Left ventricle myocardium inferior (tissue), 1 donor: ENCODE results near the gene RBM4. TPM values are rescaled to one million over a fixed set of nuclear protein-coding genes. Genes with fewer than 3 reads are reported as not detected.
A peak's percentile ranks its signal among the peaks of the same experiment; 100 is the strongest.

Experiments used
- DNase-seq: peaks from one replicate; pipeline ENCODE4 v3.0.0-alpha.2; 2020
- H3K27ac ChIP-seq: fragments of 200-600 bp; replicated peaks from 2 replicates; pipeline ENCODE4 v1.8.0; 2021
- H3K27me3 ChIP-seq: fragments of 200-600 bp; 2 replicates; pipeline ENCODE4 v1.8.0; 2021; ENCODE audit warnings: low read depth
- H3K36me3 ChIP-seq: fragments of 200-600 bp; 2 replicates; pipeline ENCODE4 v1.8.0; 2021
- H3K4me1 ChIP-seq: fragments of 200-600 bp; 2 replicates; pipeline ENCODE4 v1.8.0; 2021
- H3K4me3 ChIP-seq: fragments of 200-600 bp; 2 replicates; pipeline ENCODE4 v1.8.0; 2021; ENCODE audit warnings: mild to moderate bottlenecking, moderate library complexity
- H3K9me3 ChIP-seq: fragments of 200-600 bp; replicated peaks from 2 replicates; pipeline ENCODE4 v1.8.0; 2021
- CTCF ChIP-seq: fragments of 200-600 bp; IDR thresholded peaks from 2 replicates; pipeline ENCODE4 v1.8.0; 2021; ENCODE audit warnings: antibody characterized with exemption, mild to moderate bottlenecking, borderline replicate concordance
- intact Hi-C: fragments of 100-400 bp; cut with micrococcal nuclease; formaldehyde crosslinking; loops from one replicate; pipeline ENCODE4 v1.11.0; 2022
- total RNA-seq: library from RNA; stranded (reverse); fragmentation: NEBNext Ultra II Directional; extraction: Animal tissue kit (Norgen Biotek cat#: 25700); gene quantifications from one replicate; pipeline ENCODE4 v1.2.1, GENCODE V29; 2021
- donor health status: DM: no; HTN: yes; CAD: no; lungs with severe emphysema.

Gene RBM4
- total RNA-seq, 1 donor from 2014 or later: 57.1 TPM

DNA sequence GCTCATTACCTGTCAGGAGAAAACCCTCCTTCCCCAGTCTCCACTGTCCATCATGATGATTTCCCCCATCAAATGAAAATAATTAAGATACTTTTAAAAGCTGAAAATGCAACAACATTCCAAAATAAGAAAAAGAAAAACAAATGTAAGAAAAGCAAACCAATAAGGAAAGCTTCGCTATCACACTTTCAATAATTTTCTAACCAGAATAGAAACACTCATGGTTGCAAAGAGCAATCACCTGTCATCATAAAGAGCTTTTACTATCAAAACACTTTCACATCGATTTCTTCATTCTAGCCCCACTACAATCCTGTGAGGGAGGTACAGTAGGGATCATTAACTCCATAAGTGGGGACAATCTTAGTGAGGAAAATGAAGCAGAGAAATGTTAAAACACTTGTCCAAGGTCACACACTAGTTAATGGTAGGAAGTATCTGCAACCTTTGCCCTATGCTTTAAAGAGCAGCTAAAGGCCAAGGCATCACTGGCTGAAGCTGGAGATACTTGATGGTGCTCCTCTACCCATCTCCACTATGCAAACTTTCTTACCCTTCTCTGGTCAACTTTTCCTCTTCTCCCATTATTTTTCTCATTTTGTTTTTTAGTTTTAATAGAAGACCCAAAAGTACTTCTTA is 36.6 kb downstream of the RBM4 start:
- DNase-seq: no peak
- Histone ChIP-seq H3K9me3 (no peaks in the 10 kb centered on the region), H3K4me1 (peaks cover 67% of the 10 kb centered on the region), H3K36me3 (peaks cover 6% of the 10 kb centered on the region), H3K27ac (no peak overlapping the region), H3K27me3 (no peaks in the 10 kb centered on the region), H3K4me3 (peak overlapping the region; percentile 83)
- TF ChIP-seq CTCF: no peak
- intact Hi-C loops: loop anchor here (5.0 kb wide), 1 partner anchor 93 kb away; no protein-coding TSS in a partner anchor

DNA sequence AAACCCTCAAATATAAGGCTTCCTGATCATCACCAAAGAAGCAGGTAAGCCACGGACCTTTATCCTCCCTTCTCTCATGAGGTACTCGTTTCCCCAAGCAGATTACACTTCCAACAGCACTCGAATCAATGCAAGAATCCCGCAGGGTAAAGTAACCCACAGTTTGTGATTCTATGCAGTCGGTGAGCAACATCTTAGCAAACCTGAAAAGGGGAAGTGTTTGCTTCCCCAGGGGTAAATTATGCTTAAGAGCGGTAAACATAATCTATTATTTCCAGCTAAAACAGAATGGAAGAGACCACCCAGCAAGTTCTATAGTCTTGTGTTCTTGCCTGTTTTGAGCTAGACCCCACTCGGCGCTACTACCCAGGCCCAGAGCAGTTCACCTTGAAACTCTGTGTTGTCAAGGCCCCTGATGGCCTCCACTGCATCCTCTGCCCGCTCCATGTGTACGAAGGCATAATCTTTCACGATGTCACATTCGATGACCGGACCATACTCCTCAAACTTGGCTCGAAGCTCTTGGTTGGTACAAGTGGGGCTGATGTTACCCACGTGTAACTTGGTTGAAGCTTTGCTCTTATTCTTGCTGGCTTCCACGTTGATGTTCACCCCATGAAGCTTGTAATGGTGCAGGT is 37.9 kb downstream of the RBM4 start:
- intact Hi-C loops: loop anchor here (5.0 kb wide), 1 partner anchor 94 kb away; no protein-coding TSS in a partner anchor
- Histone ChIP-seq H3K4me1 (peaks cover 54% of the 10 kb centered on the region), H3K36me3 (peaks cover 6% of the 10 kb centered on the region), H3K27me3 (no peaks in the 10 kb centered on the region), H3K27ac (no peak overlapping the region), H3K9me3 (no peaks in the 10 kb centered on the region), H3K4me3 (peak overlapping the region; percentile 83)
- no peak for TF ChIP-seq CTCF
- DNase-seq: no peak

DNA sequence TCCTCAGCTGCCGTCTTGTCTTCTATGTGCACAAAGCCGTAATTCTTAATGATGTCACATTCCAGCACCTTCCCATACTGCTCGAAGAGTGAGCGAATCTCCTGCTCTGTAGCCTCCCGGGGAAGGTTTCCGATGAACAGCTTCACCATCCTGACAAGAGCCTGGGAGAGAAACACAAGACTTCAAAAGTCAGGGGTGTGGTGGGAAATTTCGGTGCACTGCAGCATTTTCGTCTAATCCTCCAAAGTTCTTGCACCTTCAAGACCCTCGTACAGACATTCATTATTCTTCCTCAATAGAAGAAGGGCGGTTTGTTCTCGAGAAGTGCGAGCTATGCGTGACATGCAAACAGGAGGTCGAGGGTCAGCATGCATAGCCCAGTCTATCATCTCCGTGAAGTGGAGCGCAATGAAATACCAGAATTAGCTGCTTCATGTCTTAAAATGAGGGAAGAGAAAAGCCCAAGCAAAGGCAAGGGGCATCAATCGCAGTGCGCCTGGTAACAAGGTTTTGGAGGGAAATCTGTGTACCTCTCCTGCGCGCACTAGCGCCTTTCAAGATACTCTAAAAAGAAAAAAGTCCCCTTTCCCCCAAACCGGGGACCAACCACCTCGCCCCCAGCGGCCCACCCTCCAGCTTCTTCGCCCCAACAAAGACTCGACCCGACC is 38.6 kb downstream of the RBM4 start:
- no peak for DNase-seq
- peak overlapping the region; percentile 83 for H3K4me3 ChIP-seq
- intact Hi-C loops: loop anchor here (5.0 kb wide), 1 partner anchor 95 kb away; no protein-coding TSS in a partner anchor
- H3K27me3 ChIP-seq: no peaks in the 10 kb centered on the region
- peaks cover 49% of the 10 kb centered on the region for H3K4me1 ChIP-seq
- H3K36me3 ChIP-seq: peaks cover 6% of the 10 kb centered on the region
- TF ChIP-seq CTCF: no peak
- peak overlapping the region; percentile 94 for H3K27ac ChIP-seq
- H3K9me3 ChIP-seq: no peaks in the 10 kb centered on the region

DNA sequence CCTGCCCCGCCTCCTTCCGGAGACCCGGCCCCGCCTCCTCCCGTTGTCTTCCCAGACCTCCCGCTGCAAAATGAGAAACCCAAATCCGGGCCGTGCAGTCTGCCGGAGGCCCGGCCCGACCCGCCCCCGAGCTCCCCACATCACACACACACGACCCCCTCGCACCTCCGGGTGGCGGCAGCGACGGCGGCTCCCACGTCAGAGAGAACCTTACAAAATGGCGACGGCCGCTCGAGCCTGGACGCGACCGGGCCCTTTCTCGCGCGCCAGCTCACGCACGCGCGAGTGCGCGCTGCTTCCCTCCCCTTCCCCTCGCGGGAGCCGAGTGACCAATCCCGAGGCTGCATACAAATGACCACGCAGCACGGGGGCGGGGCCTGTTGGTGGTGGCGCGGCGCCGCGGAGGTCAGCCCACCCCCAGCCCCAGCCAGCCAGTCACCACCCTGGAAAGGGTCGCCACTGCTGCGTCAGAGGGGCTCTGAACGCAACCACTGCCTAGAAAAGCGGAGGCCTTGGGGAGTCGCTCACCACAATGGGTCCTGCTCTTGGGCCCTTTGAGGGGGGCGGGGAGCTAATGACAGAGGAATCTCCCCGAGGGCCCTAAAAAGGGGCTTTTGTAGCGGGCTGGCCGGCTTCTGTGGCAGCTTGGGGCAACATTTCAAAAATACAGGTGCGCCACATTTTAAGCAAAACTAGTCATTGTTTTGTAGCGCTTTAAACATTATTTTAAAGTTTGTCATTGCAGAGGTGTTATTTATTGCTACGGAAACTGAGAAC is 39.3 kb downstream of the RBM4 start, which contains the start of gene RBM4B:
RBM4B (minus strand) TSS at position 289 of the 777 bp plus-strand sequence. CDS start 808 bp downstream, outside the sequence.
- H3K27ac ChIP-seq: peak within 1 kb of the TSS; percentile 94
- H3K4me1 ChIP-seq: peaks cover 49% of the 10 kb centered on the region
- TF ChIP-seq CTCF: no peak
- DNase-seq: peak; percentile 98
- H3K36me3 ChIP-seq: peaks cover 6% of the 10 kb centered on the region
- H3K9me3 ChIP-seq: no peaks in the 10 kb centered on the region
- peak within 1 kb of the TSS; percentile 83 for H3K4me3 ChIP-seq
- no peaks in the 10 kb centered on the region for H3K27me3 ChIP-seq
- intact Hi-C loops: loop anchor here (5.0 kb wide), 1 partner anchor 95 kb away; no protein-coding TSS in a partner anchor
